Placental pericyte (primary cell): ENCODE measurements around the gene FAM210B. TPM values are rescaled to one million over a fixed set of nuclear protein-coding genes. Genes with fewer than 3 reads are reported as not detected.

Source experiments
- total RNA-seq: library from RNA; depleted of rRNA; stranded (reverse); fragments of >200 nt; gene quantifications from 2 replicates; pipeline ENCODE4 v1.2.3, GENCODE V29; 2012

Gene FAM210B
- total RNA-seq = 32.0 and 41.2 TPM in 2 replicates

GRCh38 chr20:56358600-56359211 is at the start of gene FAM210B:
Gene FAM210B, plus strand, starts transcription at chr20:56358974. Its CDS starts 32 bp downstream, at chr20:56359006.

DNA sequence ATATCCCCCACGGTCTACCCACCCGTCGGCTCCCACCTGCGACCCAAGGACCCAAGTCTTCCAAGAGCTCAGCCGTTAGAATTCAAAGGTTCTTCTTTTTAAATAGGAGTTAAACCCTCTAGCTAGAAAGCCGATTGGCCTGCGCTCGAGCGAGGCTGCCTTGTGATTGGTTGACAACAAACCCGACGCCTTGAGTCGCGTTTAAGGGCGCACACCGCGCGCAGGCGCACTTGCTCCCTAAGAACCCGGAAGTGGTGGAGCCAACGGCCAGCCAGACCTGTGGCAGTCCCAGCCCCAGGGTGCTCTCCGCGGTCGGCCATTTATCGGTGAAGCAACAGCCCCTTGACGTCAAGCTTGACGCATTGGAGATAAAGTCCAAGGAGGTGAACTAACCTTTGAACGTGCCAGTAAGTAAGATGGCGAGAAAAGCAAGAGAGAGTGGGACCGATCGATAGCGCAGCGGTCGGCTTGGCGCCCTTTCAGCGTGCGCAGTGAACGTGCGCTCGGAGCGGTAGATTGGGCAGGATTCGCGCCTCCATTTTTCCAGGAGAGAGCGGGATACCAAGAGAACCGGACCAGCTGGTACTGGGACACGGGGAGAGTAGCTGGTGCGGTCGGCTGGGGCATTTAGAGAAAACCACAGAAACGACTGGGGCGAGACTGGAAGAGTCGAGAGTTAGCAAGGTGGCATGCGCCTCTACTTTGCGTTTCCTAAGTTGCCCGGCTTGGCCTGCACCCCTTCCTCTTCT is 33.5 kb downstream of the FAM210B start, which contains the start of the genes AURKA and CSTF1:
Gene AURKA (minus strand): TSS at position 84 of the 749 bp plus-strand sequence. CDS start 4,018 bp downstream, outside the sequence.
Gene CSTF1 (plus strand): TSS at position 514 of the 749 bp plus-strand sequence. CDS start 2,908 bp downstream, outside the sequence.

GRCh38 chr20:56411759-56412472 is 53.1 kb downstream of the FAM210B start, which contains the start of gene CASS4:
Gene CASS4, plus strand, starts transcription at chr20:56412260. Its CDS starts 199 bp downstream, at chr20:56412459.

Other genes with a start within 250 kb of the FAM210B start
- gene MC3R, start 110.2 kb upstream of the FAM210B start, total RNA-seq = not detected in 2 replicates
- 3.7 and 102 TPM in 2 replicates for gene AURKA, start 33.2 kb downstream of the FAM210B start, total RNA-seq
- 26.7 and 44.5 TPM in 2 replicates for gene CSTF1, start 33.7 kb downstream of the FAM210B start, total RNA-seq
- under 0.01 and 8.9 TPM in 2 replicates for gene CASS4, start 53.3 kb downstream of the FAM210B start, total RNA-seq
- 62.6 and 73.3 TPM in 2 replicates for gene RTF2, start 109.7 kb downstream of the FAM210B start, total RNA-seq
- gene FAM209A, start 165.8 kb downstream of the FAM210B start, total RNA-seq = not detected in 2 replicates
- not detected in 2 replicates for gene FAM209B, start 174.3 kb downstream of the FAM210B start, total RNA-seq